HG03558 (cell line): ENCODE results near the gene CSF1.
"Not testable (repeated sequence)": the region's sequence is repeated elsewhere in the genome, so short reads cannot be mapped to it uniquely, and the experiment has no call there.

Experiments used
- ATAC-seq: cut with Tn5 transposase; IDR thresholded peaks from one replicate; pipeline ENCODE4 v1.9.1; 2021; ENCODE audit warnings: moderate number of reproducible peaks; ENCODE audit not compliant: unreplicated experiment; ENCODE audit errors: extremely low read depth

CSF1 gene

GRCh38 chr1:109917768-109918606 is 7.3 kb downstream of the CSF1 start:
- ATAC-seq: no peak

DNA sequence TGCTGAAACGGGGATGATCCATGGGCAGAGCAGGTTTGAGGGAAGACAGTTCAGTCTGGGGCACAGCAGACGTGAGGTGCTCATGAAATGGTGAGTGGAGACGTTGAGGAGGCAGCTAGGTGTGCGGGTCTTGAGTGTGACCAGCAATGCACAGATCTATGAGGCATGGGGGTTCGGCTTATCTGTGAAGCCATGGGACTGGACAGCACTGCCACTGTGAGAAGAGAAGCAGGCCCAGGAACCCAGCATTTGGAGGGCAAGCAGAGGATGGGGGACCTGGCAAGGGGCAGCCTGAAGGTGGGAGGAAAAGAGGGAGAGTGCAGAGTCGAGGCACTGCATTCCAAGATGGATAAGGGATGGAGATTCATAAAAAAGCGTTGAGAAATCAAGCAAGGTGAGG is 8.0 kb downstream of the CSF1 start:
- ATAC-seq: no peak

GRCh38 chr1:109919303-109919702 is 8.7 kb downstream of the CSF1 start:
- ATAC-seq: no peak

DNA sequence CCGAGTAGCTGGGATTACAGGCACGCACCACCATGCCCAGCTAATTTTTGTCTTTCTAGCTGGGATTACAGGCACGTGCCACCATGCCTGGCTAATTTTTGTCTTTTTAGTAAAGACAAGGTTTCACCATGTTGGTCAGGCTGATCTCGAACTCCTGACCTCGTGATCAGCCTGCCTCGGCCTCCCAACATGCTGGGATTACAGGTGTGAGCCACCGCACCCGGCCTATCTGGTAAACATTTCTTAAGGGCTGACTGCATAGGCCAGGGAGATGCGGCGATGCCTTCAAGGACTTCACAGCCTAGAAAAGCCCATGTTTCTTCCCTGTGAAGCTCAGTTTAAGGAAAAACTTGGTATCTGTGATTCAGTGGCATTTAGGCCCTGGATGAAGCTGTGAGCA is 9.7 kb downstream of the CSF1 start:
- ATAC-seq: not testable (repeated sequence)

GRCh38 chr1:109922326-109922725 is 11.7 kb downstream of the CSF1 start:
- no peak for ATAC-seq

- ATAC-seq: no peak
These were observed 12.7 kb downstream of the CSF1 start for GRCh38 chr1:109923131-109923945.

- no peak for ATAC-seq
These were observed 13.3 kb downstream of the CSF1 start for GRCh38 chr1:109923946-109924275.

- ATAC-seq: no peak
These were observed 13.7 kb downstream of the CSF1 start for GRCh38 chr1:109924316-109924715.

DNA sequence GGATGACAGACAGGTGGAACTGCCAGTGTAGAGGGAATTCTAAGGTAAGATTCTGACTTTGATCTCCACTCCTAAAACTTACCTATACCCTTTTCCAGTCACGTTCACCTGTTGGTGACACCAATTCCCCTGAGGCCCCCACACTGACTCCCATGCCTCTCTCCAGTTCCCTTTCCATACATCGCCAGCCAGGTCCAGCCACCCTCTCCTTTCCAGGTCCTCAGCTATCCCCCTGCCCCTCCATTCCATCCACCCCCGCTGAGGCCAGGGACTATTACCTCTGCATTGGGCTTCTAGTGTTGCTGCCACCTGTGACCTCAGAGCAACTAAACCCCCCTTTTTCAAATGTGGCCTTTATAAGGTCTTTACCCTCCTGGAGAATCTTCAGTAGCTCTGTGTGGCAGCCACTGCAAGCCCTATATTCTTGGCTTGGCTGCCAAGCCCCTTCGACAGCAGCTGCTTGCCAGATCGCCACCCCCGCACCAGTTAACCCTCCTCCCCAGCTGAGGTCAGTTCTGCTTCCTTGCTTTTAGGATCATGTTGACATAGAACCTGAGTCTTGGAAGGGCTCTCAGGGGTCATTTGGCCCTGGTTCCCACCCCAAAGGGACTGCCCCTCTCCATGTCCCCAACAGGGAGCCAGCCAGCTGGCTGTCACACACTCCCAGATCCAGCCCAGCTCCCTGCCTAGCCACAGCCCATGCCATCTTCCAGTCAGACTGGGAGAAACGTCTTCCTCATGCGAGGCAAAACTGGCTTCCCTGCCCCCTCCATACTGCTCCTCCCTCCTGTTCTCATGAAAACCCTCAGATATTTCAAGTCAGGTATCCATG is 14.7 kb downstream of the CSF1 start:
- ATAC-seq: no peak

GRCh38 chr1:109926662-109927300 is 16.1 kb downstream of the CSF1 start:
- ATAC-seq: no peak

DNA sequence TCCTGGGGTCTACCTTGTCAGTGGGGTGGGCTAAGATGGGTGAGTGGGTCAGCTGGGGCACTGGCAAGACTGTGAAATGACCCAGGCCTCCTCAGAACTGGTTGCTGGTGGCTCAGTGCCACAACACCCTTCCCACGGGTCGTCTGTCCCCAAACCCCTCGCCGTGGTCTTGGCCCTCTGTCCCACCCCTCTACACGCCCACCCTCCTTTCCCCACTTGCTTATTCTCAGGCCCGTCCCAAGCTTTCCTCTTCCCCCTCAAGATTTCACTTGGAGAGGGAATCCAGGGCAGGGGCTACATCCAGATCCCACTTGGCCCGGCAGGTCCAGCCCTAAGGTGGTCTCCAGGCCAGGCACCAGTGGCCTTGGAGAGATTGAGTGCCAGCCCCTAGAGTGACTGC is 16.7 kb downstream of the CSF1 start:
- ATAC-seq: no peak

- no peak for ATAC-seq
These were observed 17.3 kb downstream of the CSF1 start for GRCh38 chr1:109927911-109928321.

DNA sequence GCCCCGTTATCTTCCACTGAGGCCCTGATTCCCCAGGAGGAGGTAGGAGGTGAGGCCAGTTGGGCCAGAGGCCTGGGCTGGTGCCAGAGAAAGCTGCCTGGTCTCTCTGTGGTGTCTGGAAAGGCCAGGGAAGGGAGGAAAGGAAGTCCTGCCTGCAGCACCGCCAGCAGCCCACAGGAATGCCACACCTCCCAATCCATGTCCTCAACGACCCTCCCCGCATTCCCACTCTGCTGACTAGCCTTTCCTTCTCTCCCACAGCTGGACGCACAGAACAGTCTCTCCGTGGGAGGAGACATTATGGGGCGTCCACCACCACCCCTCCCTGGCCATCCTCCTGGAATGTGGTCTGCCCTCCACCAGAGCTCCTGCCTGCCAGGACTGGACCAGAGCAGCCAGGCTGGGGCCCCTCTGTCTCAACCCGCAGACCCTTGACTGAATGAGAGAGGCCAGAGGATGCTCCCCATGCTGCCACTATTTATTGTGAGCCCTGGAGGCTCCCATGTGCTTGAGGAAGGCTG is 18.0 kb downstream of the CSF1 start:
- ATAC-seq: no peak

- no peak for ATAC-seq
These were observed 18.5 kb downstream of the CSF1 start for GRCh38 chr1:109929170-109929569.

GRCh38 chr1:109929588-109930251 is 19.1 kb downstream of the CSF1 start:
- no peak for ATAC-seq

- no peak for ATAC-seq
These were observed 19.8 kb downstream of the CSF1 start for GRCh38 chr1:109930252-109930993.

GRCh38 chr1:109931189-109931731 is 20.6 kb downstream of the CSF1 start:
- no peak for ATAC-seq

GRCh38 chr1:109931911-109932636 is 21.4 kb downstream of the CSF1 start:
- ATAC-seq: no peak
